Cerebellar nuclear complex (tissue), 1 donor: Measurements from ENCODE around the gene MGAT2.
"Not testable (repeated sequence)": the region's sequence is repeated elsewhere in the genome, so short reads cannot be mapped to it uniquely, and the experiment has no call there.

ENCODE experiments used
- DNase-seq, 2 experiments: peaks; one replicate each; lab custom pipeline; 2025; lab: John Stamatoyannopoulos, UW

The MGAT2 gene

DNA sequence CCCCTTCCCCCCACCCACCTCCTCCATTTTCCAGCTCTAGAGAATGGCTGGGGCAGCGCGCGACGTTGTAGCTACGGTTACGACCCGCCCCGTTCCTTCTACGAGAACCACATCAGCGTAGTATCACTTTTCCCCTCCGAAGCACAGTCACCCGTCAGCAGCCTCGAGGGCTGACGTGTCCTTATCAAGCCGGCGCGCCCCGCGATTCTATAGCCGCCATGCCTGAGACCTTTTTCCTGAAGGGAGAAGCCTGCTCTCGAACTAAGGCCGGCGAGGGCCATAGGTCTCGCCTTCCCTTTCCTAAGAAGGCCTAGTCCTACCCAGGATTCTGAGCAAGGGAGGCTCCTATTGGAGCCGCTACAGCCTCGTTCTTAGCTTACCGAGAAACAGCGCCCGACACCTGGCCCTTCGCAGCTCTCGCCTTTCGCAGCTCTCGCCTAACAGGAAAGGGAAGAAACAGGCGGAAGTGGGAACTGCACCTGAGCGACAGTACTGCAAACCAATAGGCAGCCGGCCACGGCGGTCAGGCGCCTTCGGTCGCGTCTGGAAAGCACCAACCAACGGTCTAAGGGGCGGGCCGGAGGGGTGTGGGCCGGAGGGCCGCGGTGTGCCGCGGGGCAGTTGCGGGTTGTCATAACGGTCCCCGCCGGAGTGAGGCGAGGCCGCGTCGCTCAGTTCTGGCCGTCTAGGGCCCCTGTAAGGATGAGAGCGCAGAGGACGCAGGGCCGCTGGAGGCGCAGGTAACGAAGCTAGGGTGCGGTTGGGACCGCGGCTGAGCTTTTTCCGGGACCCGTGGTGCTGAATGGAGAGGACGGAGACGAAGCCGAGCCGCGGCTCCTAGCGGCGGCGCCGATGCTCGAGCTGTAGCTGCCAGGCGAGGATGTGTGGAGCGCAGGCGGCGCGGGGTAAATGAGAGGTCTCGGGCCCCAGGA is at the start of gene MGAT2, which contains the start of gene RPL36AL:
TSS of gene MGAT2 (plus strand) at position 618 of the 932 bp plus-strand sequence. CDS start 470 bp downstream, outside the sequence.
TSS of gene RPL36AL (minus strand) at position 445 of the 932 bp plus-strand sequence. CDS start 1,522 bp downstream, outside the sequence.
- peak; percentile 83 to 86 for DNase-seq

GRCh38 chr14:49574038-49574437 is 46.6 kb upstream of the MGAT2 start:
- no peak for DNase-seq

- DNase-seq = no peak
Measured at GRCh38 chr14:49578141-49578540, 42.5 kb upstream of the MGAT2 start.

DNA sequence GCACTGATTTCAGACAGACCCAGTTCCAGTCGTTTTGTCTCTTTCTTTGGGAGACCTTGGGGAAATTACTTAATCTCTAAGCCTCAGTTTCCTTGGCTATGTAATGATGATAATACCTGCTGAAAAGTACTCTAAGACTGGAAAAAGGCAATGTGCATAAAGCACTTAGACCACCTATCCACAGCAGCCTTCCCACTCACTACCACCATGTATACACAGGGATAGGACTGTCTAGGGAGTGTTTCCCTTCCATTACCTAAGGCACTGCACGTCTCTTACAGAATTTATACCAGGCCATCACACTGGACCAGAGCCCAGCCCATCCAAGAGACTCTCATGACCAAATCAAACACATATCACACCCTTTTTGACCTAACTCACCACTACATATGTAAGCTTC is 40.8 kb upstream of the MGAT2 start:
- DNase-seq = no peak

DNA sequence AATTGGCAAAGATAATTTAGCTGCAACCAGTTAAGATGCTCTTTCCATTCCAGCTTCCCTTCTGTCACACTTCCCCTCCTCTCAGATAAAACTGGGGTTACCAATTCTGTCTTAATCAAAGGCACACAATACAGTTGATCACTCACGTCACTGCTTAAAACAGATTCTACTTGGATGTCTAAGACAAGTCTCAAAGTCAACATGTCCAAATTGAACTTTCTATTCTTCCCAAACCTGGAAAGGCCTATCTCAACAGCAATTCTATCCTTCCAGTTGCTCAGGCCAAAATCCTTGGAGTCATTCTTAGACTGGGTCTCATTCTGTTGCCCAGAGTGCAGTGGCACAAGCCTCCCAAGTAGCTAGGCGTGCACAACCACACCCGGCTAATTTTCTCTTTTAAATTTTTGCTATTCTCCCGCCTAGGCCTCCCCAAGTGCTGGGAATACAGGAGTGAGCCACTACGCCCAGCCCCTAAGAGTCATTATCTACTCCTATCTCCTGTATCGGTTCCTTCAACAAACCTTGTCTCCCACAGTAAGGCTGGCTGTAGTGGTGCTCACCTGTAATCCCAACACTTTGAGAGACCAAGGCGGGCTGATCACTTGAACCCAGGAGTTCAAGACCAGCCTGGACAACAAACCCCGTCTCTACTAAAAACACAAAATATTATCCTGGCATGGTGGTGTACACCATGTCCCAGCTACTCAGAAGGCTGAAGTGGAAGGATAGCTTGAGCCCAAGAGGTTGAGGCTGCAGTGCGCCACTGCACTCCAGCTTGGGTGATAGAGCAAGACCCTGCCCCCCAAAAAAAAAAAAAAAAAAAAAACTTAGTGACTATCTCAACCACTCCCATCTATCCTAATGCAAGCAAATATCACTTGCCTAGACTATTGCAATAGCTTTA is 39.1 kb upstream of the MGAT2 start:
- DNase-seq = no peak

DNA sequence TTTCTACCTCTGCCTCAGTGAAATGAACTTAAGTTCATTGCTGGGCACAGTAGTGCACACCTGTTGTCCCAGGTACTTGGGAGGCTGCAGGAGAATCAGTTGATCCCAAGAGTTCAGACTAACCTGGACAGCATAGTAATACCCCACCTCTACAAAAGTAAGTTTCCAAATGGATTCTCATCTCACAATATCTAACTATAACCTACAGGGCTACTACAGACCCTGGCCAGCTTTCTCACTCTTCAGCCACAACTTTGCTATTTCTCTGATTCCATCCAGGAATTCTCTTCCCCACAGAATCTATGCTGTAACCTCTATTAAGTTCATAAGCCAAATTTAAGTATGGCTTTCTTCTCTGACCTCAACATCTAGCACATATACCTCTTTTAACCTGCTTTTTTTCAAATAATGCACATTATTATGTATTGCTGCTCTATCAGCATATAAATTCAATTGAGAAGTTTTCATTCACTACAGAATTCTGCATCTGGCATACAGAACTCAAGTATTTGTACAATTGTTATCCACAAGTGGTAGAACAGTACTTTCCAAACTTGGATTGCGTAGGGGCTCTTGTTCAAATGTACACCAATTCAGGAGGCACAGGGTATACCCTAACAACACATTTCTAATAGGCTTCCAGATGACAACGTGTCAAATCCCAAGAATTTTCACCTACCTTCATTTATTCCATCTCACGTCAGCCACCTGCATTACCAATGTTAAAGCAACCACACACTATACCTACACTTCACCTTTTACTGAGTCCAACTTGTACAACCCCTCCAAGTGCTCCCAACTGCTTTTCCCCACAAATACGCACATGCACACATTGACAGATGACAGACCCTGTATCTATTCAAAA is 38.3 kb upstream of the MGAT2 start:
- no peak for DNase-seq

DNA sequence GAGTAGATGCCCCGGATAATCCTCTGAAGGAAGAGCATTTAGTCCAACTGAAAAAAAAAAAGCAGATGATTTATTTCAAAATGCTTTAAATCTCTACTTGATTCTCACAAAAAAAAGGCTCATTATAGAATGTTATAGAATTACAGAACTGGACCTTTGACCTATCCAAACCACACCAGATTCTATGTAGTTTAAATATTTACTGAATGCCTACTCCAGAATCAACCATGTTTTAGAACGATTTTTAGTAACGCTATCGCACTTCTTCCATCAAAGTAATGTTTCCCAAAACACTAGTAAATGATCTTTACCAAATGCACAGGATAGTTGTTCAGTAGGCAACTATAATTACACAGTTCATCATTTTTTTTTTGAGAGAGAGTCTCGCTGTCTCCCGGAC is 37.0 kb upstream of the MGAT2 start:
- DNase-seq = no peak

DNA sequence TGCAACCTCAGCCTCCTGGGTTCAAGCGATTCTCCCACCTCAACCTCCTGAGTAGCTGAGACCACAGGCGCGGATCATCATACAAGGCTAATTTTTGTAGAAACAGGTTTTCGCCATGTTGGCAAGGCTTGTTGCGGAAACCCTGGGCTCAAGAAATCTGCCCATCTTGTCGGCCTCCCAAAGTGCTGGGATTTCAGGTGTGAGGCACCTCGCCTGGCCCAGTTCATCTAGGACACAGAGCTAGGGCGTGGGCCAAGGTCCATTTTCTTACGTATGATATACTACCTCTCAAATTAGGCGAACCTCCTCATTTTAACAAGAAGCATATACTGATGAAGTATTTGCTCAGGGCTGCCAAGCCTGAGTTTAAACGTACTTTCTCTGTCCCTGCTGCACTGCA is 36.5 kb upstream of the MGAT2 start:
- DNase-seq = no peak

- DNase-seq = not testable (repeated sequence)
Measured at GRCh38 chr14:49584981-49585640, 35.5 kb upstream of the MGAT2 start.

DNA sequence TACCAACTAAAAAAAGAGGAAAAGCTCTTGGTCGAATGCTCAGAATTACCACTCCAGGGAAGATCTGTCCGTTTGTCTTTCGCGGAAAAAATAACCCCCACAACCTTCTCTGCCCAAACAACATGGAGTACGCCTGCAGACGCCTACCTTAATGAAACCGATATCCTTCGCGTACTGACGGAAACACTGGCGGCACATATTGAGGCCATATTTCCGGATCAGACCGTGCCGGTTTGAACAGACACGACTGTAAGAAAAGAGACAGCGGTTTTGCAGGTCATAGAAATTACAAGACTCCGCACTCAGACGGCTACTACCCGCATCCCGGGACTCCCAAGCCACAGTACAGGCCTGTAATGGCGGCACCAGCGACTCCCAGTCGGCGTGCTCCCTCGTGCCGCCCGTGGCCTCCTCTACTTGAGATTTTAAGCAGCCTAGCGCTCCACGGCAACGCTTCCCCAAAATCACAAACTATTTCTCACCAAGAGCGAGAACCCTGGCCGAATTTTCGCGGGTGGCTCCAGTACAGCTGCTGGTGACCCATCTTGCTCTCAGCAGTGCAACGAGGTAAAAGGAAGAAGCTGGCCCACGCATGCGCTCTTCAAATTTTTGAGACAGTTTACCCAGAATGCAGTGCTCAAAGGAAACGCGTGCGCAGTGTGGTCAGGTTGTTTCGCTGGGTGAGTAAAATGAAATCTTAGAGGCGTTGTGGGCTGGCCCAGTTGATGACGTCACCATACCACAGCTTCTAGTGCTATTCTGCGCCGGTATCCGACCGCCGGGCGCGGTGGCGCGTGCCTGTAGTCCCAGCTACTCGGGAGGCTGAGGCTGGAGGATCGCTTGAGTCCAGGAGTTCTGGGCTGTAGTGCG is 34.6 kb upstream of the MGAT2 start, which contains the start of gene RPS29:
TSS of gene RPS29 (minus strand) at position 578 of the 870 bp plus-strand sequence. CDS start at position 544, 34 bp downstream.
- DNase-seq = peak; percentile 66 to 85

DNA sequence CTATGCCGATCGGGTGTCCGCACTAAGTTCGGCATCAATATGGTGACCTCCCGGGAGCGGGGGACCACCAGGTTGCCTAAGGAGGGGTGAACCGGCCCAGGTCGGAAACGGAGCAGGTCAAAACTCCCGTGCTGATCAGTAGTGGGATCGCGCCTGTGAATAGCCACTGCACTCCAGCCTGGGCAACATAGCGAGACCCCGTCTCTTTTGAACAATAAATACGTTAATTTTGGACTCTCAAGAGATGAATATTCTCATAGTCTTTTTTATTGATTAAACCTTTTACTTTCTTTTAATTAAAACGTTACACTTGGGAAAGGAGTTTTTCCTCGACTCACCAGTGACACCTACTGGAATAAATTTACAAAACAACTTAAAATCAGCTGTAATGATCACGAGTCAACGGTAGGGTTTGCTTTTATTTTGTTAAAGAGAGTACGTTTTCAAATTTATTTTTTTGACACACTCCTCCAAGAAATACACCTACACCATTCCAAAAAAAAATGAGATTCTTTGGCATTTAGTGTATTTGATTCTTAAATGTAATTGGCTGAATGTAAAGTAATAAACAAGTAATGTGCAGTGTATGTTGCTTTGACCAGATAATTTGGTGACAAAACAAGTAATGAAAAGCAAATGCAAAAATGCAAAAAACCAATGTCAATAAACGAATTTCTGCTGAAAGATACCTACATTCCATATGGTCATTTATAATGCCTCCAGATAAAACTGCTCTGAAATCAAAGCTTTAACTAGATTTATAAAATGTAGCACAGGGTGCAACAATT is 33.7 kb upstream of the MGAT2 start:
- peak in 1 of 2 experiments; percentile 11 for DNase-seq

DNA sequence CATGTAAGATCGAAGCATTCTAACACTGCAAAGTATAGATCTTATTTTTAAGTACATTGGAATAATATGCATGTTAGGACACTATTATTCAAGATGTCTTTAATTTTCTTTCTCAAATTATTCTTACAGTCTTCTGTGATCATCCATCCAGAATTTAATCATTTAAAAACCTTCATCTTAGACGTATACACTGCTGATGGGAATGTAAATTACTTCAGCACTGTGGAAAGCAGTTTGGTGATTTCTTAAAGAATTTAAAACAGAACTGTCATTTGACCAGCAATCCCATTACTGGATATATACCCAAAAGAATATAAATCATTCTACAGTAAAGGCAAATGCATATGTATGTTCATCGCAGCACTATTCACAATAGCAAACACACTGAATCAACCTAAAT is 31.2 kb upstream of the MGAT2 start:
- no peak for DNase-seq

GRCh38 chr14:49593016-49593415 is 27.6 kb upstream of the MGAT2 start:
- no peak for DNase-seq

- no peak for DNase-seq
Measured at GRCh38 chr14:49594347-49595091, 26.1 kb upstream of the MGAT2 start.

DNA sequence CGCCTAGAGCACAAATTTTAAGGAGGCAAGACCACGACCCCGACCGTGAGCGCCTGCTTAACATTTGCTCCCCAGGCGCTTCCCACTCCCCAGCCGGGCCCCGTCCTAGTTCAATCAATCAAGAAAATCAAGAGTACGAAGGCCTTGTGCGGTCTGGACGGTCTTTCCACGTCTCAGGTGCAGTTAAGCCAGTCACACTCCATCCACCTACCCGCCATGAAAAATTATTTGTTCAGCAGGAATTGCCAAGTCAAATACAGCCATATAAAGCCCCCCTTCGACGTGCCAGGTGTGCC is 22.5 kb upstream of the MGAT2 start:
- DNase-seq = no peak

DNA sequence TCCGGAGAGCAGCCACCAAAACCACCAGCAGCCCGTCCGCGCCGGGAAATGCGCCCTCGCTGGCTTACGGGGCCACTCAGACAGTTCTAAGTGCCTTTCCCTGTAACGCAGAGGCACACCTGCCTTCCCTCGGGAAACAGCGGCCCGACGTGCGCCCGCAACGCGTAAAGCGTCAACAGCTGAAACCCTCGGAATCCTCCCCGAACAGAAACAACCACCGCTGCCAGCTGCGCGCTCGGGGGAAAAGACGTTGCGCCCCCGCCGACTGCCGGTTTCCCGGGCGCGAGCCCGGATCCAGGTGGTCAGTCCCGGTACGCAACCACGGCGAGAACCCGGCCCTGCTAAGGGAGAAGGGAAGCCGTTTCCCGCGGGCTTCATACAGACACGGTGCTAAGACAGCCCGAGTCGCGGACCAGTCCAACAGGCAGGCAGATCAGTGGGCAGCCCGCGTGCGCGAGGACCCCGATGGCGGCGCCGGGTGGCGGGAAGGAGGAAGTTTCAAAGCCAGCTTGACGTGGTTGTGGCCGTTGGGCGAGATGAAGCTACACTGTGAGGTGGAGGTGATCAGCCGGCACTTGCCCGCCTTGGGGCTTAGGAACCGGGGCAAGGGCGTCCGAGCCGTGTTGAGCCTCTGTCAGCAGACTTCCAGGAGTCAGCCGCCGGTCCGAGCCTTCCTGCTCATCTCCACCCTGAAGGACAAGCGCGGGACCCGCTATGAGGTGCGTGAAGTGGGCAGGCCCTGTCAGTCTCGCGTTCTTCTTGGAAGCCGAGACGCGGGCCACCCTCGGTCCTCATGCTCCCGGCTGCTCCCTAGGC is 21.9 kb upstream of the MGAT2 start, which contains the start of gene LRR1:
TSS of gene LRR1 (plus strand) at position 456 of the 816 bp plus-strand sequence. CDS start at position 537, 81 bp downstream.
- DNase-seq = peak in 1 of 2 experiments; percentile 13

DNA sequence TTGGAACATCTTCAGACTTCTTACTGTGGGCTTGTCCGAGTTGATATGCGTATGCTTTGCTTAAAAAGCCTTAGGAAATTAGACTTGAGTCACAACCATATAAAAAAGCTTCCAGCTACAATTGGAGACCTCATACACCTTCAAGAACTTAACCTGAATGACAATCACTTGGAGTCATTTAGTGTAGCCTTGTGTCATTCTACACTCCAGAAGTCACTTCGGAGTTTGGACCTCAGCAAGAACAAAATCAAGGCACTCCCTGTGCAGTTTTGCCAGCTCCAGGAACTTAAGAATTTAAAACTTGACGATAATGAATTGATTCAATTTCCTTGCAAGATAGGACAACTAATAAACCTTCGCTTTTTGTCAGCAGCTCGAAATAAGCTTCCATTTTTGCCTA is 13.0 kb upstream of the MGAT2 start:
- DNase-seq = no peak
